Endothelial cell of umbilical vein (primary cell): ENCODE measurements around the gene DDX49. TPM values are rescaled to one million over a fixed set of nuclear protein-coding genes. Genes with fewer than 3 reads are reported as not detected.

Experiments used
- BruUV-seq: library from RNA; stranded (reverse); fragments of 400-500 nt; replicated peaks from 2 replicates; lab custom pipeline; 2021; lab: Mats Ljungman, UMichigan
- CTCF ChIA-PET: fragments of 300-600, 350-600 bp; sonication (Branson Sonifier 250); formaldehyde crosslinking; loops from one replicate; lab custom pipeline; 2021; ENCODE audit warnings: antibody characterized with exemption, inconsistent platforms; lab: Charles Lee
- POLR2A ChIA-PET: fragments of 300-600, 350-600 bp; sonication (Branson Sonifier 250); formaldehyde crosslinking; loops from one replicate; lab custom pipeline; 2021; ENCODE audit warnings: antibody characterized with exemption, inconsistent platforms; lab: Charles Lee
- DNase-seq: peaks from one replicate; pipeline ENCODE4 v3.0.0-alpha.2; 2011; ENCODE audit warnings: low read depth, low spot score
- FAIRE-seq: peaks from 2 replicates; lab custom pipeline; 2011; peaks lifted over from hg19 to GRCh38; lab: Jason Lieb, UNC
- H2AFZ ChIP-seq: 2 replicates; pipeline ENCODE4 v1.6.0; 2012; ENCODE audit warnings: low read depth, low read length, control low read depth, inconsistent platforms
- H3K27ac ChIP-seq: 2 replicates; pipeline ENCODE4 v1.5.1; 2011; ENCODE audit warnings: low read depth, mild to moderate bottlenecking, control low read depth, low read length, moderate library complexity; ENCODE audit not compliant: insufficient read depth
- H3K27me3 ChIP-seq, 2 experiments: 2 replicates each; pipeline versions ENCODE4 v1.6.0 to v1.6.1; 2011; ENCODE audit warnings: low read length in 2 of 2, mixed read lengths in 1 of 2; ENCODE audit not compliant: control insufficient read depth in 2 of 2, insufficient read depth in 2 of 2
- H3K36me3 ChIP-seq, 2 experiments: 2 replicates in 1 of 2; 3 replicates in 1 of 2; pipeline ENCODE4 v1.5.1; 2011; ENCODE audit warnings: low read length in 2 of 2, mild to moderate bottlenecking in 1 of 2, moderate library complexity in 1 of 2; ENCODE audit not compliant: control insufficient read depth in 2 of 2, insufficient read depth in 2 of 2; ENCODE audit errors: extremely low read depth in 1 of 2
- H3K4me1 ChIP-seq: 3 replicates; pipeline ENCODE4 v1.5.1; 2011; ENCODE audit warnings: mild to moderate bottlenecking, low read length; ENCODE audit not compliant: control insufficient read depth, insufficient read depth; ENCODE audit errors: extremely low read depth
- H3K4me2 ChIP-seq: 2 replicates; pipeline ENCODE4 v1.6.1; 2011; ENCODE audit warnings: low read length, control low read depth, mixed read lengths; ENCODE audit not compliant: insufficient read depth
- H3K4me3 ChIP-seq, 3 experiments: fragments of 200-600 bp in 1 of 3; sonication (generic), shearing (Covaris generic) in 1 of 3; replicated peaks in 1 of 3; 2 replicates each; pipeline ENCODE4 v1.5.1; 2011 to 2016; ENCODE audit warnings: control low read depth in 3 of 3, low read length in 3 of 3, mild to moderate bottlenecking in 2 of 3, inconsistent platforms in 1 of 3, low read depth in 1 of 3, moderate library complexity in 1 of 3; ENCODE audit not compliant: insufficient read depth in 1 of 3
- H3K79me2 ChIP-seq: 2 replicates; pipeline ENCODE4 v1.6.0; 2012; ENCODE audit warnings: low read length, inconsistent platforms; ENCODE audit not compliant: control insufficient read depth, insufficient read depth
- H3K9ac ChIP-seq: replicated peaks from 2 replicates; pipeline ENCODE3; 2011; ENCODE audit warnings: low read length, control low read depth; ENCODE audit not compliant: insufficient read depth; ENCODE audit errors: extremely low read depth
- H3K9me1 ChIP-seq: replicated peaks from 3 replicates; pipeline ENCODE4 v1.6.0; 2011; ENCODE audit warnings: mild to moderate bottlenecking, low read length; ENCODE audit not compliant: control insufficient read depth, insufficient read depth; ENCODE audit errors: extremely low read depth
- H3K9me3 ChIP-seq: replicated peaks from 2 replicates; pipeline ENCODE4 v1.5.1; 2012; ENCODE audit warnings: low read length, inconsistent platforms; ENCODE audit not compliant: control insufficient read depth, insufficient read depth
- H4K20me1 ChIP-seq: replicated peaks from 2 replicates; pipeline ENCODE3; 2011; ENCODE audit warnings: mild to moderate bottlenecking, low read length; ENCODE audit not compliant: control insufficient read depth, insufficient read depth; ENCODE audit errors: extremely low read depth
- CTCF ChIP-seq, 2 donors: IDR thresholded peaks; 1 replicate in 1 of 2; 2 replicates in 1 of 2; pipeline ENCODE4 v1.5.1; 2011; ENCODE audit warnings: low read length in 2 of 2, mild to moderate bottlenecking in 2 of 2, moderate library complexity in 2 of 2, control low read depth in 1 of 2, inconsistent platforms in 1 of 2, low read depth in 1 of 2; ENCODE audit not compliant: insufficient read depth in 1 of 2; ENCODE audit errors: extremely low read depth in 1 of 2
- EZH2 ChIP-seq: IDR thresholded peaks from 2 replicates; pipeline ENCODE4 v1.6.1; 2012; ENCODE audit warnings: borderline replicate concordance, low read depth, mild to moderate bottlenecking, moderate library complexity, low read length, inconsistent platforms; ENCODE audit not compliant: severe bottlenecking
- FOS ChIP-seq: IDR thresholded peaks from 2 replicates; pipeline ENCODE4 v1.6.1; 2011; ENCODE audit warnings: mild to moderate bottlenecking, low read length, moderate library complexity, borderline replicate concordance; ENCODE audit not compliant: insufficient read depth
- GATA2 ChIP-seq: IDR thresholded peaks from 2 replicates; pipeline ENCODE4 v1.7.0; 2011; ENCODE audit warnings: low read depth, mild to moderate bottlenecking, moderate library complexity, mixed read lengths, low read length; ENCODE audit not compliant: insufficient read length, insufficient read depth
- JUN ChIP-seq: IDR thresholded peaks from 2 replicates; pipeline ENCODE4 v1.6.1; 2011; ENCODE audit warnings: borderline replicate concordance, low read depth; ENCODE audit not compliant: insufficient read length, insufficient read depth
- MAX ChIP-seq: IDR thresholded peaks from 2 replicates; pipeline ENCODE4 v1.6.1; 2011; ENCODE audit not compliant: insufficient read depth, insufficient read length
- MYC ChIP-seq: IDR thresholded peaks from one replicate; pipeline ENCODE4 v1.6.1; 2011; ENCODE audit warnings: mild to moderate bottlenecking, low read depth, low read length
- POLR2A ChIP-seq: IDR thresholded peaks from 2 replicates; pipeline ENCODE4 v1.6.1; 2012; ENCODE audit warnings: low read depth, mild to moderate bottlenecking, control low read depth, low read length
- POLR2AphosphoS5 ChIP-seq: IDR thresholded peaks from 2 replicates; pipeline ENCODE4 v1.6.1; 2012; ENCODE audit warnings: low read depth, mild to moderate bottlenecking, control low read depth, low read length, moderate library complexity; ENCODE audit not compliant: insufficient read depth
- dilution Hi-C: fragments of 300-500 bp; cut with MboI; formaldehyde crosslinking; loops from one replicate; pipeline ENCODE4 v1.15.0; 2019; ENCODE audit warnings: low sequenced_read_pairs; ENCODE audit not compliant: extremely low pct_ligation_motif_present
- intact Hi-C: fragments of 100-400 bp; cut with micrococcal nuclease; formaldehyde crosslinking; loops from one replicate; pipeline ENCODE4 v1.10.0; 2022
- polyA plus RNA-seq, 4 experiments: library from polyadenylated mRNA; depleted of rRNA in 3 of 4; stranded (reverse) in 3 of 4; unstranded in 1 of 4; fragments of >200 nt; gene quantifications; 2 replicates each; pipeline versions ENCODE4 v1.2.1 to v1.2.3, GENCODE V29; 2011 to 2012; ENCODE audit warnings: missing spikeins in 1 of 4
- total RNA-seq: library from RNA; stranded (reverse); gene quantifications from 2 replicates; pipeline ENCODE4 v1.2.3, GENCODE V29; 2021

Gene DDX49
- total and polyA plus RNA-seq, 2 donors (not counting 3 experiments of a cell fraction or from before 2014, with no cell fraction given), result 51.9 to 60.1 TPM

GRCh38 chr19:18946918-18947317, 27.4 kb downstream of the DDX49 start:
- H3K9me3 ChIP-seq, result no peaks in the 10 kb centered on the region
- ChIA-PET POLR2A (no interaction called here), CTCF (interaction anchor here (1.1 kb wide), 1 partner anchor 40 kb away, joined by 5 read pairs; no protein-coding TSS in a partner anchor)
- no peaks in the 10 kb centered on the region for H3K27me3 ChIP-seq
- no TSS peak for BruUV-seq
- intact Hi-C loops, result no loop called here
- FAIRE-seq, result no peak
- H4K20me1 ChIP-seq, result no peaks in the 10 kb centered on the region
- dilution Hi-C loops, result no loop called here
- no peaks in the 10 kb centered on the region for H3K4me1 ChIP-seq
- H3K4me3 ChIP-seq, result no peak overlapping the region
- no peaks in the 10 kb centered on the region for H3K9me1 ChIP-seq
- H2AFZ ChIP-seq, result no peak overlapping the region
- no peak overlapping the region for H3K27ac ChIP-seq
- H3K36me3 ChIP-seq, result peaks cover 0 to 1% of the 10 kb centered on the region in 2 experiments
- no peak overlapping the region for H3K4me2 ChIP-seq
- no peak for DNase-seq
- no peaks in the 10 kb centered on the region for H3K79me2 ChIP-seq
- no peak overlapping the region for H3K9ac ChIP-seq
- TF ChIP-seq EZH2 (no peak), FOS (no peak), CTCF (IDR thresholded peaks at IDR 0.05; ENCODE audit: extremely low read depth in 1 of 2, insufficient read depth in 1 of 2, low read depth in 1 of 2, low read length in 2 of 2) (no peak), POLR2AphosphoS5 (no peak), MAX (no peak), JUN (no peak), POLR2A (no peak), MYC (no peak), GATA2 (no peak)
